Muscle layer of duodenum (tissue), 2 donors: ENCODE results near the gene ZNF865.

Experiments used
- H3K27ac ChIP-seq: one replicate; pipeline ENCODE4 v1.7.0; 2013; ENCODE audit warnings: mild to moderate bottlenecking, low read length
- H3K27me3 ChIP-seq: one replicate; pipeline ENCODE4 v1.7.0; 2013; ENCODE audit warnings: low read depth, mild to moderate bottlenecking, control low read depth, low read length
- H3K36me3 ChIP-seq, 2 donors: one replicate each; pipeline ENCODE4 v1.7.0; 2013; ENCODE audit warnings: low read length in 2 of 2, control low read depth in 1 of 2, mild to moderate bottlenecking in 1 of 2; ENCODE audit not compliant: insufficient read depth in 2 of 2, control insufficient read depth in 1 of 2
- H3K4me1 ChIP-seq, 2 donors: one replicate each; pipeline ENCODE4 v1.7.0; 2013; ENCODE audit warnings: low read length in 2 of 2, mild to moderate bottlenecking in 2 of 2, control low read depth in 1 of 2, moderate library complexity in 1 of 2; ENCODE audit not compliant: insufficient read depth in 2 of 2, control insufficient read depth in 1 of 2
- H3K4me3 ChIP-seq, 2 donors: one replicate each; pipeline ENCODE4 v1.7.0; 2013; ENCODE audit warnings: low read length in 2 of 2, low read depth in 1 of 2, mild to moderate bottlenecking in 1 of 2
- H3K9me3 ChIP-seq, 2 donors: one replicate each; pipeline ENCODE4 v1.7.0; 2013; ENCODE audit warnings: low read length in 2 of 2, control low read depth in 1 of 2, mild to moderate bottlenecking in 1 of 2; ENCODE audit not compliant: control insufficient read depth in 1 of 2
- donor health status: healthy.

Gene ZNF865

DNA sequence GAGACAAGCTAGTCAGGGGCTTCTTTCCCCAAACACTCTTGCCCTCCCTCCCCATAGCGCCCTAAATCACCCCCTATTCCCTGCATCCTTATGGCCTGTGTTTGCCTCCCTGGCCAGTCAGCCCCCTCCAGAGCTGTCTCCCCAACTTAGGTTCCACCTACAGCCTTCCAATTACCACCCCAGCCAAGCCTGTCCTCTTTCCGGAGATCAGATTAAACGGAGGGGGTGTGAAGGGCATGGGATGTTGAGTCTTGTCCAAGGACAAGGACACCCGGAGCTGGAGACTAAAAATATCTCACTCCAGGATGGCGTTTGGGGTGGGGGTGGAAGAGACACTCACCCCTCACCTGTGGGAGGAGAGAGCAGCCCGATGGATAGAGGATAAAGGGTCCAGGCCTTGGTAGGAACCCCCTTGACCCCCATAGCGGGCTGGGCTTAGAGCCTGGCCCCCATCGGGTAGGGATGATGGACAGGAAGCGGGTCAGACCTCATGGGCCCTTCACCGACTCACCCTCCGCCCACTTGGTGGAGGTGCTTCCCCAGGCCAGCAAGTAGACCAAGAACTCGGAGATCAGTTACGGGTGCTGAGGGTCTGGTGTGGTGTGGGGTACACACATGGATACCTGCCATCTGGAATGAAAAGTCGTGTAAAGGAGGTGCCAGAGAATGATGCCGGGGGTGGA lies 6.0 kb downstream of the ZNF865 start:
- H3K27ac ChIP-seq, result no peak overlapping the region
- H3K4me1 ChIP-seq, result peaks cover 4 to 21% of the 10 kb centered on the region in 2 donors
- H3K36me3 ChIP-seq, result peaks cover 0 to 36% of the 10 kb centered on the region in 2 donors
- H3K4me3 ChIP-seq, result no peak overlapping the region
- no peaks in the 10 kb centered on the region for H3K9me3 ChIP-seq
- no peaks in the 10 kb centered on the region for H3K27me3 ChIP-seq

DNA sequence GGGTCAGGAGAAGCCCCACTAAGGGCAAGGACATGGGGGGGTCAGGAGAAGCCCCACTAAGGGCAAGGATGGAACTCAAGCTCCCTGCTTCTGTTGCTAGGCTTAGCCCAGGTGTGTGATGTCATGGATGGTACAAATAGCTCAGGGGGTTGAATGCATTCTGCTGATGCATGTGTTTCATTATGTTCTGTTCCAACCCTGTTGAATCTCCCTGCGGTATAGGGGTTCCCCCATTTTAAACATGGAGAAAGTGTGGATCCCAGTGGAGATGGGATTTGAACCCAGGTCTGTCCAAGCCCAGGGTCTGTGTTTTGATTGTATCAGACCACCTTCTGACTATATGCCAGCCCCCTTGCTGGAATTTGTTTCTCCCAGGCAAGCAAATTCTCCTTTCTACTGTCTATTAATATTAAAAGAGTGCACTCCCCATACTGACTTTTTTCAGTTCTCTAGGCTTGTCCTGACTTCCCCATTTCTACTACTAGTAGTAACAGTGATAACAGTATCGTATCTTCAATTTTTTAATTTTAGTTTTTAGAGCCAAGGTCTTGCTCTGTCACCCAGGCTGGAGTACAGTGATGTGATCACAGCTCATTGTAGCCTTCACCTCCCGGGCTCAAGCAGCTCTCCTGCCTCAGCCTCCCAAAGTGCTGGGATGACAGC lies 6.7 kb downstream of the ZNF865 start:
- peaks cover 0 to 41% of the 10 kb centered on the region in 2 donors for H3K36me3 ChIP-seq
- no peak overlapping the region for H3K27ac ChIP-seq
- H3K9me3 ChIP-seq, result no peaks in the 10 kb centered on the region
- H3K4me3 ChIP-seq, result no peak overlapping the region
- no peaks in the 10 kb centered on the region for H3K27me3 ChIP-seq
- peaks cover 0 to 14% of the 10 kb centered on the region in 2 donors for H3K4me1 ChIP-seq

DNA sequence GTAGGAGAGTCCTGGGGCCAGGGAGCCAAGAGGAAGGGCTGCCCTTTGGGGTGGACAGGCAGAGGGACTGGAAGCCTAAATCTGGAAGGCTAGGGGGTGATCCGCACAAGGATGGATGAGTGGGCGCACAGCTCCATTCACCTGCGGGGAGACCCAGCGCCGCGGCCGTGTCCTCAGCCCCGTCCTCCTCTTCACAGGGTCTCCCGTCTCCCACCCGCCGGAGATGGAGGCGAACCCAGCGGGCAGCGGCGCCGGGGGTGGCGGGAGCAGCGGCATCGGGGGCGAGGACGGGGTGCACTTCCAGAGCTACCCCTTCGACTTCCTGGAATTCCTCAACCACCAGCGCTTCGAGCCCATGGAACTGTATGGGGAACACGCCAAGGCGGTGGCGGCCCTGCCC lies 7.9 kb downstream of the ZNF865 start:
- H3K4me3 ChIP-seq, result no peak overlapping the region
- no peaks in the 10 kb centered on the region for H3K9me3 ChIP-seq
- peaks cover 0 to 47% of the 10 kb centered on the region in 2 donors for H3K36me3 ChIP-seq
- H3K4me1 ChIP-seq, result peaks cover 0 to 11% of the 10 kb centered on the region in 2 donors
- no peaks in the 10 kb centered on the region for H3K27me3 ChIP-seq
- H3K27ac ChIP-seq, result no peak overlapping the region

DNA sequence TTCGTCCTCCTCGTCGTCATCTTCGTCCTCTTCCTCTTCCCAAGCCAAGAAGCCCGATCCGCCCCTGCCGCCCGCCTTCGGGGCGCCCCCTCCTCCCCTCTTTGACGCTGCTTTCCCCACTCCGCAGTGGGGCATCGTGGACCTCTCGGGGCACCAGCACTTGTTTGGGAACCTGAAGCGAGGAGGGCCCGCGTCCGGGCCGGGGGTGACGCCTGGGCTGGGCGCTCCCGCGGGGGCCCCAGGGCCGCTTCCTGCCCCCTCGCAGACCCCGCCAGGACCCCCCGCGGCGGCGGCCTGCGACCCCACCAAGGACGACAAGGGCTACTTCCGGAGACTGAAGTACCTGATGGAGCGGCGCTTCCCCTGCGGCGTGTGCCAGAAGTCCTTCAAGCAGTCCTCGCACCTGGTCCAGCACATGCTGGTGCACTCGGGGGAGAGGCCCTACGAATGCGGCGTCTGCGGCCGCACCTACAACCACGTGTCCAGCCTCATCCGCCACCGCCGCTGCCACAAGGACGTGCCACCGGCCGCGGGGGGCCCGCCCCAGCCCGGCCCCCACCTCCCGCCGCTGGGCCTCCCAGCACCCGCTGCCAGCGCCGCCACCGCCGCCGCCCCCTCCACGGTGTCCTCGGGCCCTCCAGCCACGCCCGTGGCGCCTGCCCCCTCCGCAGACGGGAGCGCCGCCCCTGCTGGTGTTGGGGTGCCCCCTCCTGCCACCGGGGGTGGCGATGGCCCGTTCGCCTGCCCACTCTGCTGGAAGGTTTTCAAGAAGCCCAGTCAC lies 8.7 kb downstream of the ZNF865 start:
- H3K27me3 ChIP-seq, result no peaks in the 10 kb centered on the region
- no peak overlapping the region for H3K4me3 ChIP-seq
- H3K27ac ChIP-seq, result no peak overlapping the region
- no peaks in the 10 kb centered on the region for H3K9me3 ChIP-seq
- peaks cover 0 to 46% of the 10 kb centered on the region in 2 donors for H3K36me3 ChIP-seq
- H3K4me1 ChIP-seq, result peaks cover 0 to 11% of the 10 kb centered on the region in 2 donors

DNA sequence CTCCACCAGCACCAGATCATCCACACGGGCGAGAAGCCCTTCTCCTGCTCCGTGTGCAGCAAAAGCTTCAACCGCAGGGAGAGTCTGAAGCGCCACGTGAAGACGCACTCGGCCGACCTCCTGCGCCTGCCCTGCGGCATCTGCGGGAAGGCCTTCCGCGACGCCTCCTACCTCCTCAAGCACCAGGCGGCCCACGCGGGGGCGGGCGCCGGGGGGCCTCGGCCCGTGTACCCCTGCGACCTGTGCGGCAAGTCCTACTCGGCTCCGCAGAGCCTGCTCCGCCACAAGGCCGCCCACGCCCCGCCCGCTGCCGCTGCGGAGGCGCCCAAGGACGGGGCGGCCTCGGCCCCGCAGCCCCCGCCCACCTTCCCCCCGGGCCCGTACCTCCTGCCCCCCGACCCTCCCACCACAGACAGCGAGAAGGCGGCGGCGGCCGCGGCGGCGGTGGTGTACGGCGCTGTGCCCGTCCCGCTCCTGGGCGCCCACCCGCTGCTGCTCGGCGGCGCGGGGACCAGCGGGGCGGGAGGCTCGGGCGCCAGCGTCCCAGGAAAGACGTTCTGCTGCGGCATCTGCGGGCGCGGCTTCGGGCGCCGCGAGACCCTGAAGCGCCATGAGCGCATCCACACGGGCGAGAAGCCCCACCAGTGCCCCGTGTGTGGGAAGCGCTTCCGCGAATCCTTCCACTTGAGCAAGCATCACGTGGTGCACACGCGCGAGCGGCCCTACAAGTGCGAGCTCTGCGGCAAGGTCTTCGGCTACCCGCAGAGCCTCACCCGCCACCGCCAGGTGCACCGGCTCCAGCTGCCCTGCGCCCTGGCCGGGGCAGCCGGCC lies 9.5 kb downstream of the ZNF865 start:
- H3K36me3 ChIP-seq, result peaks cover 0 to 38% of the 10 kb centered on the region in 2 donors
- no peaks in the 10 kb centered on the region for H3K27me3 ChIP-seq
- no peak overlapping the region for H3K27ac ChIP-seq
- no peak overlapping the region for H3K4me3 ChIP-seq
- no peaks in the 10 kb centered on the region for H3K9me3 ChIP-seq
- peaks cover 0 to 11% of the 10 kb centered on the region in 2 donors for H3K4me1 ChIP-seq

DNA sequence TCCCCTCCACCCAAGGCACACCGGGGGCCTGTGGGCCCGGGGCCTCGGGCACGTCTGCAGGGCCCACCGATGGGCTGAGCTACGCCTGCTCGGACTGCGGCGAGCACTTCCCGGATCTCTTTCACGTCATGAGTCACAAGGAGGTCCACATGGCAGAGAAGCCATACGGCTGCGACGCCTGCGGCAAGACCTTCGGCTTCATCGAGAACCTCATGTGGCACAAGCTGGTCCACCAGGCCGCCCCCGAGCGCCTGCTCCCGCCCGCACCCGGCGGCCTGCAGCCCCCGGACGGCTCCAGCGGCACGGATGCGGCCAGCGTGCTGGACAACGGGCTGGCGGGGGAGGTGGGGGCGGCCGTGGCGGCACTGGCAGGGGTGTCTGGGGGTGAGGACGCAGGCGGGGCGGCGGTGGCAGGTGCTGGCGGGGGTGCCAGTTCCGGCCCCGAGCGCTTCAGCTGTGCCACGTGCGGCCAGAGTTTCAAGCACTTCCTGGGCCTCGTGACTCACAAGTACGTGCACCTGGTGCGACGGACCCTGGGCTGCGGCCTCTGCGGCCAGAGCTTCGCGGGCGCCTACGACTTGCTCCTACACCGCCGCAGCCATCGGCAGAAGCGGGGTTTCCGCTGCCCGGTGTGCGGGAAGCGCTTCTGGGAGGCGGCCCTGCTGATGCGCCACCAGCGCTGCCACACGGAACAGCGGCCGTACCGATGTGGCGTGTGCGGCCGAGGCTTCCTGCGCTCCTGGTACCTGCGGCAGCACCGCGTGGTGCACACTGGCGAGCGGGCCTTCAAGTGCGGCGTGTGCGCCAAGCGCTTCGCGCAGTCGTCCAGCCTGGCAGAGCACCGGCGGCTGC lies 10.3 kb downstream of the ZNF865 start:
- H3K9me3 ChIP-seq, result no peaks in the 10 kb centered on the region
- no peak overlapping the region for H3K4me3 ChIP-seq
- peaks cover 0 to 11% of the 10 kb centered on the region in 2 donors for H3K4me1 ChIP-seq
- peaks cover 0 to 35% of the 10 kb centered on the region in 2 donors for H3K36me3 ChIP-seq
- no peaks in the 10 kb centered on the region for H3K27me3 ChIP-seq
- H3K27ac ChIP-seq, result no peak overlapping the region

DNA sequence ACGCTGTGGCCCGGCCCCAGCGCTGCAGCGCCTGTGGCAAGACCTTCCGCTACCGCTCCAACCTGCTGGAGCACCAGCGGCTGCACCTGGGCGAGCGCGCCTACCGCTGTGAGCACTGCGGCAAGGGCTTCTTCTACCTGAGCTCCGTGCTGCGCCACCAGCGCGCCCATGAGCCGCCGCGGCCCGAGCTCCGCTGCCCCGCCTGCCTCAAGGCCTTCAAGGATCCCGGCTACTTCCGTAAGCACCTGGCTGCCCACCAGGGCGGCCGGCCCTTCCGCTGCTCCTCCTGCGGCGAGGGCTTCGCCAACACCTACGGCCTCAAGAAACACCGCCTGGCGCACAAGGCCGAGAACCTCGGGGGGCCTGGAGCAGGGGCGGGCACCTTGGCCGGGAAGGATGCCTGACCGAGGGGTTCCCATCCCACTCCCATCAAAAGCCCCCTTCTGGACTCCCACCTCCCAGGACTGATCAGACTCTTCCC lies 11.0 kb downstream of the ZNF865 start:
- Histone ChIP-seq H3K36me3 (peaks cover 3 to 39% of the 10 kb centered on the region in 2 donors), H3K9me3 (no peaks in the 10 kb centered on the region), H3K27me3 (no peaks in the 10 kb centered on the region), H3K4me3 (no peak overlapping the region), H3K27ac (no peak overlapping the region), H3K4me1 (peaks cover 0 to 7% of the 10 kb centered on the region in 2 donors)

DNA sequence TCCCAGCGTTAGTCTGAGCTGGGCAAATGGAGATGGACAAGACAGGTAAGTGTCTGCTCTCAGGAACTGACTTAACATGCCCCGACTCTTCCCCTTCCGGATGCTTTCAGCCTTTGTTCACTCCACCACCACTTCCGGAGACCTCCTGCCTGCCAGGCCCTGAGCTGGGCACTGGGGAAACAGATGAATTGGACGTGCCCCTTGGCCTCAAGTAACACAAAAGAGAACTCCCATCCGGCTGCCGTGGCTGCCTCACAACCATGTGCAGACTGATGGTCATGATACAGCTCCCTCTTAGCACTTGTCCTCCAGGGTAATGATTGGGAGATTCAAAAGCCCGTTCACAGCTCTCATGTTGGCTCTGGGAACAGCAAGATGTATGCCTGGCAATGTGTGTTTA lies 12.0 kb downstream of the ZNF865 start:
- peaks cover 3 to 48% of the 10 kb centered on the region in 2 donors for H3K36me3 ChIP-seq
- peaks cover 0 to 3% of the 10 kb centered on the region in 2 donors for H3K4me1 ChIP-seq
- no peak overlapping the region for H3K27ac ChIP-seq
- H3K9me3 ChIP-seq, result no peaks in the 10 kb centered on the region
- no peaks in the 10 kb centered on the region for H3K27me3 ChIP-seq
- no peak overlapping the region for H3K4me3 ChIP-seq

DNA sequence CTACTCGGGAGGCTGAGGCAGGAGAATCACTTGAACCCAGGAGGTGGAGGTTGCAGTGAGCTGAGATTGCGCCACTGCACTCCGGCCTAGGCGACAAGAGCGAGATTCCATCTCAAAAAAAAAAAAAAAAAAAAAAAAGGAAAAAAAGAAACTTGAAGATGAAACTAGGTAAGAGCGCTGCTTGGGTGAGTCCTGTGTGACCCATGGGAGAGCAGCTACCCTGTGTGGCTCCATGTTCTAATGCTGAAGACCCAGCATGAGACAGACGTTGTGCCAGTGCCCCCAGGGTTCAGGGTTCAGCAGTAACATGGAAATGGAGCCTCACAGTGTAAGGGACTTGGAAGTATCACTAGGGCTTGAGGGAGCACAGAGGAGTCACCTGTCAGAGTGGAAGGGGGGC lies 13.0 kb downstream of the ZNF865 start:
- H3K27ac ChIP-seq, result no peak overlapping the region
- H3K9me3 ChIP-seq, result no peaks in the 10 kb centered on the region
- no peaks in the 10 kb centered on the region for H3K27me3 ChIP-seq
- H3K4me3 ChIP-seq, result no peak overlapping the region
- peaks cover 3 to 49% of the 10 kb centered on the region in 2 donors for H3K36me3 ChIP-seq
- peaks cover 0 to 3% of the 10 kb centered on the region in 2 donors for H3K4me1 ChIP-seq

DNA sequence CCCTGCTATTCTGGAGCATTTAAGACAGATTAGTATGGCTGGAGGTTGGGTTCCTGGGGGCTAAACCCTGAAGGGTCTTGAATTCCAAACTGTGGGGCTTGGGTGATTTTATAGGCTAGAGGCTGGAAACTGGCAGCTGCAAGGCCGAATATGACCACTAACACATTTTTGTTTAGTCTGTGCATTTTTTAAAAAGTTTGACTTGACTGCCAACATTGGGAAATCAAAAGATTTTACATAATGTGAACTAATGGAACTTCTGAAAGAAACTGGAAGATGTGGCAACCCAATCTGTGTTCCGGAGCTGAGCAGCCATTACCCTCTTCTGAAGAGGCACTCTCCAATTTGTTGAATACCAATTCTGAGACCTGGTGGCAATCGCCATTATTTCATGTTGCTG lies 13.8 kb downstream of the ZNF865 start:
- Histone ChIP-seq H3K27ac (no peak overlapping the region), H3K9me3 (no peaks in the 10 kb centered on the region), H3K4me1 (peaks cover 0 to 9% of the 10 kb centered on the region in 2 donors), H3K4me3 (no peak overlapping the region), H3K27me3 (no peaks in the 10 kb centered on the region), H3K36me3 (peaks cover 3 to 49% of the 10 kb centered on the region in 2 donors)
